Stimulated activated CD4-positive, alpha-beta T cell treated with anti-CD3 and anti-CD28 coated beads, Interleukin-4, amount 100 ng/mL, for 48 hours (primary cell): ENCODE results near the gene EXOC3.
"Not testable (repeated sequence)": the region's sequence is repeated elsewhere in the genome, so short reads cannot be mapped to it uniquely, and the experiment has no call there.

Experiments
- DNase-seq, 2 donors: peaks; one replicate each; pipeline ENCODE4 v3.0.0-alpha.2; 2020; ENCODE audit warnings: low read depth in 2 of 2

The EXOC3 gene

GRCh38 chr5:472656-473550 lies 29.9 kb downstream of the EXOC3 start:
- DNase-seq: peak; percentile 86 to 90

- peak in 1 of 2 donors; percentile 25 for DNase-seq
Measured at GRCh38 chr5:473551-474192, 30.7 kb downstream of the EXOC3 start.

- not testable (repeated sequence) for DNase-seq
Measured at GRCh38 chr5:474232-474839, 31.4 kb downstream of the EXOC3 start.

GRCh38 chr5:474840-475661 lies 32.1 kb downstream of the EXOC3 start:
- no peak for DNase-seq

- no peak for DNase-seq
Measured at GRCh38 chr5:475704-476101, 32.7 kb downstream of the EXOC3 start.

- DNase-seq: no peak
Measured at GRCh38 chr5:476102-476813, 33.3 kb downstream of the EXOC3 start.

- no peak for DNase-seq
Measured at GRCh38 chr5:476814-477175, 33.8 kb downstream of the EXOC3 start.

- no peak for DNase-seq
Measured at GRCh38 chr5:477247-477646, 34.3 kb downstream of the EXOC3 start.

- no peak for DNase-seq
Measured at GRCh38 chr5:477871-478270, 34.9 kb downstream of the EXOC3 start.

- no peak for DNase-seq
Measured at GRCh38 chr5:478369-478981, 35.5 kb downstream of the EXOC3 start.

GRCh38 chr5:478982-479535 lies 36.1 kb downstream of the EXOC3 start:
- DNase-seq: no peak

- no peak for DNase-seq
Measured at GRCh38 chr5:479566-480319, 36.8 kb downstream of the EXOC3 start.

- DNase-seq: no peak
Measured at GRCh38 chr5:481347-481746, 38.4 kb downstream of the EXOC3 start.

- DNase-seq: no peak
Measured at GRCh38 chr5:482021-482420, 39.0 kb downstream of the EXOC3 start.

- DNase-seq: no peak
Measured at GRCh38 chr5:482506-482905, 39.5 kb downstream of the EXOC3 start.

GRCh38 chr5:483011-483410 lies 40.0 kb downstream of the EXOC3 start:
- DNase-seq: no peak

GRCh38 chr5:483434-484140 lies 40.6 kb downstream of the EXOC3 start:
- DNase-seq: no peak

GRCh38 chr5:484556-484955 lies 41.6 kb downstream of the EXOC3 start:
- no peak for DNase-seq
